ENCODE data around the gene STX7.

STX7 gene

DNA sequence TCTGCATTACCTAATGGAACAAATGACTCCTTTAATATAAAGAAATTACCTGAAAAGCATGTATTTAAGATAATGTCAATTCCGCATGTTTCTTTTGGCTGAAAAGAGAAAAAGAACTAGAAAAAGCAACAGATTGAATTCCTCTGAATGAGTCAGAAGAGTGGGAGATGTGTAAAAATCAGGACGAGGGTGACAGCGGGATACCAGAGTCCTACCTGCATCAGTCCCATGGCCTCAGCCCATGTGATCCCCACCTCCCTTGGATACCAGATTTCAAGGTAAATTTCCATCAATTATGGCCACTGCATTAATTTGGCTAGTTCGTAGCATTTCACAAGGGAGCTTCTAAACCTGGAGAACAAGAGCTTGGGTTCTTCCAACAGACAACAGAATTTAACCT is 101.6 kb downstream of the STX7 start:
- no peak for DNase-seq

DNA sequence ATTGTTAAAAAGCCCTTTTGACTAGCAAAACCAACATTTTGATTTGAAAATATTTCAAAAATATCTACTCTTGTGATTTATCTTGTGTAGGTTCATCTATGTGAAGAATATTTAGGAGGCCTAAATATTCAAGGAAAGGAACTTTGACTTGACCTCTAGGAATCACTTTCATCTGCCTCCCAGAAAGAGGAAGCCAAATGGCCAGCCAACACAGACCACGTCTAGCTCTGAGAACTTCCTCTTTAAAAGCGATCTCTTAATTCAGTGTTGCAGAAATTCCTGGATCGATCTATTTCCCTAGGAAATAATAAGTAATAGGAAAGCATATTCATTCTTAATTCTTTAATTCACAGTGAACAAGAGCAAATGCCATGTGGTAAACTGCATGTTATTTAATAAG is 102.1 kb downstream of the STX7 start:
- no peak for DNase-seq

DNA sequence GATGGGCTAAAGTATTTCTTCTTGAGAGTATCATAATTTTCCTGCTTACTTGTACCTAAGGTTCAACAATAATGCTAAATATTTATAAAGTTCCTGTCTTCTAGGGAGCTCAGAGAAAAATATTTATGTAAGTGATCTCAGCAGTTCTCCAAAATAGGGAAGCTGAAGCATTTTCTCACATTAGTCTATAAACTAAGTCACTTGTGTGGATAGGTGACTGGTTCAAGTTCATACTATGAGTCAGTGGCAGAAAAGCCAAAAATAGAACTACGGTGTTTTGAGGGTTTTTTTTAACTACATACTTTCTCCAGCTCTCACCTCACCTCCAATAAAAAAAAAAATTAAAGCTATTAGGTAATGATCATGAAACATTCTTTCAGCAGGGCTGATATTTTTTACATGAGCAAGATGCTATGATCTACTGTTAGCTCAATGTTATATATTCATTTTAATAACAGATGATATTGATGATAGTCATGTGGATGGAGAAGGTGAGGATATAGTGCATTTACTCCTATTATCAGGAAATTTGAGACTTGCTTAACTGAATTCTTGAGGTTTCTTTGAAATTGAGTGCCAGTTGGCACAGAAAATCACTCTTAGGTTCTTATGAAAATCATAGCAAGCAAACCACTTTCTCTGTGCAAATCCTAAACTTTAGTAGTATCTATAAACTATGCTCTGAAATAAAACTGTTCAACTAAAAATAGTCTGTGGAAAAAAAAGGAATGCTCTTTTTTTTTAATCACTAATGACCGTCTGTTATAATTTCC is 107.6 kb downstream of the STX7 start:
- no peak for DNase-seq

DNA sequence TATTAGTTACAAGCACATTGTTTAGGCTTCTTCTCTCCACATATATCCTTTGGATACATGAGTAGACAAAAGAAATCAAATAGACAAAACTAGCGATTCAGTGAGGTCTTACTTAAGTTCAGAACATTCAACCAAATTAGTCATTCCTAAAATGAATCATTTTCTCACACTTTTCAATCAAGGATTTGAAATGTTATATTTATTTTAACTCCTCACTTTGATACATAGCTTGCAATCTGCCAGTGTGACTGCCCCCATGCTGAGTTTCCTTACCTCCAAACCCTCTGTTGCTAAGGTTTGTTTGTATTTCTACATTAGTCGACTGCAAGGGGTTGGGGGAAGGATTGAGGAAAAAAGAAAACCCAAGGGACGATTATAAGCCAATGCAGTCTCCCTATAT is 108.2 kb downstream of the STX7 start:
- DNase-seq: no peak

DNA sequence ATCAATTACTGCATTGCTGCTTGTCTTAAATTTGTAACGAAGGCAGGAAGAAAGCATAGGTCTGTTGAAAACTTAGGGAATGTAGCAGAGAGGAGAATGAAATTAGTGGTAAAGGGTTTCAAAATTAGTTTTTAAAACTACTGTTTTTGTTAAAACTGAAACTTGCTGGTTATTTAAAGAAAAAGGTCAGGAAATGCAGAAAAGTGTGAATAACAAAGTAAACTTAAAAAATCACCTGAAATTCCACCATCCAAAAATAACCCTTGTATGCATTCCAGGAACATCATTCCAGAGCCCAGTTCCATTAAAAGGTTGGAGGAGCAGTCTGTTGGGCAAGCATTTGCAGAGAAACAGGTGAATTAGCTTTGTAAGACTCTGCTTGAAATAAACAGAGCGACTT is 108.6 kb downstream of the STX7 start:
- no peak for DNase-seq

DNA sequence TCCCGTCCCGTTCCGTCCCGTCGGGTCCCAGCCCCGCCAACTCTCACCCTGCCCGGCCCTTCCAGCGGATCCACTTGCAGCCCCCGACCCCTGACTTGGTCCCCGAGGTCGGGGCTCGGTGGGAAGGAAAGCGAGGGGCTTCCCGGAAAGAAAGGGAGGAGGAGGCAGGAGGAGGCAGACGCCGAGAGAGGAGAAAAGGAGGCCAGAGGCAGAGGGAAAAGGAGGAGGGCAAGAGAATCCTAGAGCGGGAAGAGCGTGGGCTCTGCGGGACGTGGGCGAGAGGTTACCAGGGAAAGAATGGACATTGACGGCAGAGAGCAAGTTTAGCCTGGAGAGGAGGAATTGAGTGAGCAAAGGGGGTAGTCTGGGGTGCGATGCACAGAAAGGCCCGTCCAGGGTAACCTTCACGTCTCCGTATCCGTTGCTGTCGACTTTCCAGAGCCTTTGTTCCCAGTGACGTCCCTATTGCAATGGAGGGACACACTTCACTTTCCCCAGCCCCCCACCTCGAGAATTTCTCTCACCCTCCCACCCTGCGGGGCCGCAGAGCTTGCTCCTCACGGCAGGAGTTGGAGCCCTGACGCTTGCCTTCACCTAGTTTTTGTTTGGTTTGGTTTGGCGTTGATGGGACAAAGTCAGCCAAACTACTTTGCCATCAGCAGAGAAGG is 111.2 kb downstream of the STX7 start:
- DNase-seq: no peak

DNA sequence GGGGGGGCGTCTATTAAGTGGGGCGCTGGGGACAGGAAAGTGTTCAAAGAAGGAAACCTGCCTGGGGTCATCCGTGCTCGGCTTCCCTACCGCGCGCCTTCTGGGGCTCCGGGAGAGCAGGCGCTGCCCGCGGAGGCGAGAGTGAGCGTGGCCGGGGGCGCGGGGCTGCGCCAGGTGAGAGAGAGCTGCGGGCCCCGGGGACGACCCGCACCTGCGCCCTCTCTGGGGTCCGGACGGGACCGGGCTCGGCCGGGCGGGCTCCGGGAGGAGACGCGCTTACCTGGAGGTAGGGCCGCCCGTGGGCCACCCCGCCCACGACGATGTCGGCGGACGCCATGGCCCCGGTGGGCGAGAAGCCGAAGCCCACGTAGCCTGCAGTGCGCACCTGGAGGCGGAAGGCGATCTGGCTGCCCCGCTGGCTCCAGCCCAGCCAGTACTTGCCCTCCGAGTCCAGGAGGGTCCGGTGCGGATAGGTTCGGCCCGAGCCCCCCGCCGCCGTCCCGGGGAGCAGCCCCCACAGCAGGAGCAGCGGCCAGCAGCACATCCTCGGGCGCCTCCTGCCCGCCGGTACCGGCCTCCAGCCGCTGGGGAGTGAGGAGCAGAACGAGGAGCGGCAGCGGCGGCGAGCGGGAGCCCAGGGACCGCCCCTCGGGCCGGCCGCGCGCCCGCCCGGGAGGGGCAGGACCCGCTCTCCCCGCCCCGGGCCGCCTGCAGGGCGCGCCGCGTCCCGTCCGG is 111.9 kb downstream of the STX7 start, which contains the start of gene MOXD1:
Gene MOXD1, minus strand, starts transcription at position 593 of the 735 bp plus-strand sequence. Its CDS starts 49 bp downstream, at position 544.
- no peak for DNase-seq

DNA sequence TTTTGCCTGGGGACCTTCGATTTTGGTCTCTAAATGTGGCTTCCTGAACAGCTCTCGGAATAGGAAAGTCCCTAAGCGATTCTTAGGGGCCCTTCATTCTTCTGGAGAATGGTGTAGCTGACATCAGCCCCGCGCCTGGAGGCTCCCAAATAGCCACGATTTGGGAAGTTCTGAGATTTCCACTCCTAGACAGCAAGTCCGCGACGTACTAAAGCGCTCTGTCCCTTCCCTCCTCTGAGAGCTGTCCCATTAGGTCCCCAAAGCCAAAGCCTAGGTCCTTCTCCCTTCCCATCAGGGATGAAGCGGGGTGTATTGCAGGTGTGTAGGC is 112.4 kb downstream of the STX7 start:
- DNase-seq: no peak

DNA sequence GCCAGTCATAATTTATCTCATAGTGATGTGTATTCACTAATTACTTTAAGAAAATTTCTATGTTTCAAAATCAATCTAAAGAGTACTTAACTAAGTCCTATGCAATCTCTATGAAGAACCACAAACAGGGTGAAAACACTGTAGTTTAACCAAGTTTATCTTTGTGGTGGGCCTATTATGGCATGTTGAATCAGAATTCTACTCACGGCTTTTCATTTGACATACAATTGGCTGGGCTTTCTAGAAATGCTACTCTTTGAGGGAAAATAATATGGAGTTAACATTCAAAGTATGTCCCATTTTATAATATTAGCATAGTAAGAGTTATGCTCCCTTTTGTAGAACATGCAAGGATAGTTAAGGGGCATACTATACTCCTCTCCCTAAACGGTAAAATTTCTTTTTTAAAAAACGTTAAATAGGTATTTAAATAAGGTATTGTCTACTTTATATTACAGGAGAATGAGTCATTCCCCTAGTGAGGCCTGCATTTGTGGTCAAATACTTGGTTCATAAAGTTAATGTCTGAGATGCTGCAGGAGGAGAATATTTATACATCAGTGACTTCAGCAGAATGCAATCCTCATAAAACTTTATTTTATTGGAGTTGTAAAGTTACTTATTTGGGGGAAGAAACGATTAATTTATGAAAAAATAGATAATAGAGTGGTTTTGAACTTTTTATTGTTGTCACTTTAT is 113.4 kb downstream of the STX7 start:
- DNase-seq: no peak
